Stimulated activated naive CD4-positive, alpha-beta T cell treated with Interleukin-2 at 50 U/mL for 16 hours (primary cell): ENCODE measurements around the gene PHF20.
A peak's percentile ranks its signal among the peaks of the same experiment; 100 is the strongest.
"Not testable (repeated sequence)": the region's sequence is repeated elsewhere in the genome, so short reads cannot be mapped to it uniquely, and the experiment has no call there.

ENCODE experiments used
- DNase-seq: peaks from one replicate; lab custom pipeline; 2025; lab: John Stamatoyannopoulos, UW

The PHF20 gene

DNA sequence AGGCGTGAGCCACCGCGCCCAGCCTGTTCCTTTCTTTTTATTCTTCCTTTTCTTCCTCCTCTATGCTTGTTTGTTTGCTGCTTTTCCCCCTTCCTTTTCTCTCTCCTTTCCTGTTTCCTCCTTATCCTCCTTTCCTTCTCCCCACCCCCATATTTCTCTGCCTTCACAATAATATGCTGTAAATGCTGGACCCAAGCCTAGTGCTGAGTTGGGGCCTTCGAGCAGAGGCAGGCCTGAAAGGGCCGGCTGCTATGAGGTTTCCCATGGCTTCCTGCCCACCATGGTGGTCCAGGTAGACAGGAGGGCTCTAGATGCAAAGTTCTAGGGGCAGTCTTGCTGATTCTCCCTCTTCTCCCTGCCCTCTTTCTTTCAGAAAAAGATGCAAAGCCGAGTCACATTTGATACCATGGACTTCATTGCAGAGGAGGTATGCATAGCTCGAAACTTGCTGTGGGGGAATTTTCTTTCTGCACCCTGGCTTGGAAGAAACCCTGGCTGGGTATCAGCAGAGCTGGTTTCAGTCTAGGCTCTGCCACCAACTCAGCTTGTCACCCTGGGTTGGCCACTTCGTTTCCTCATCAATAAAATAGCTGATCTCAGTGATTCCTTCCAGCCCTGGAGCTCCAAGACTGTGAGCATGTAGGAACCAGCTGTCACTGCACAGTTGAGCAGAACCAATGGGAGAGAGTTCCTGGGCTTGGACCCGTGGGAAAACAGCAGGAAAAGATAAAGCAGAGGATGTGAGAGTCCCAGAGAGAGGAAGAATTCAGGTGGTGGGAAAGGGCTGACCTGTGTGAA lies 204.0 kb downstream of the PHF20 start:
- DNase-seq: no peak

- no peak for DNase-seq
Measured at GRCh38 chr20:35978041-35978513, 206.3 kb downstream of the PHF20 start.

GRCh38 chr20:35979544-35979943 lies 207.7 kb downstream of the PHF20 start:
- no peak for DNase-seq

DNA sequence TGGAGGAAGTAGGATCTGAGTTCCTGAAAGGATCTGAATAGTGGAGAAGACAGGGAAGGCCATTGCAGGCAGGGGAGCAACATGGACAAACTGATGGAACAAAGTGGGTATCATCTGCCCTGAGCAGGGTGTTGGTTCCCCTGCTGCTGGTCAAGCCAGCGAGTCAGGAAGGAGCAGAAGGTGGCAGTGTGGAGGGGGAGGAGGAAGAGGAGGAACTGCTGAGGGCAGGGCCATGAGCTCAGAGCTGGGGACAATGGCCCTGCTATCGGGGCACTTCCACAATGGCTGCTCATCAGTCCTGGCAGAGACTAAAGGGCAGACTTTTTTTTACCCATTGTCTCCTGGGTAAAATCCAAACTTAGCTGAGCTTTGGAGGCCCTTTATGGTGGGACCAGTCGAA lies 210.2 kb downstream of the PHF20 start:
- DNase-seq: no peak

DNA sequence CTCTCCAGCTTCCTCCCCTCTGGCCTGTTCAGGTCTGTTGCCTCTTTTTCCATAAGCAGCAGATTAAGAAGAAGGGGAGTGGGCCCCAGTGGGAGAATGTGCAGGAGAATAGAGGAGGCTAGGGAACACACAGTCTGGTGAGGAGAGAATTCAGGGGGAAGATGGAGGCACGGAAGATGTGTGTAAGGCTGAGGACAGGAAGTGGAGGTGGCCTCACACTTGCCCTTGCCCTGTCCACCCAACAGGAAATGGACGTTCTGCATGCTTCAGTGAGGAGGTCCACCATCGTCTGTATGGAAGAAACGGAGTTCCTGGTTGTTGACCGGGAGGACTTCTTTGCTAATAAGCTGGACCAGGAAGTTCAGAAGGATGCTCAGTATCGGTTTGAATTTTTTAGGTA lies 212.6 kb downstream of the PHF20 start:
- no peak for DNase-seq

DNA sequence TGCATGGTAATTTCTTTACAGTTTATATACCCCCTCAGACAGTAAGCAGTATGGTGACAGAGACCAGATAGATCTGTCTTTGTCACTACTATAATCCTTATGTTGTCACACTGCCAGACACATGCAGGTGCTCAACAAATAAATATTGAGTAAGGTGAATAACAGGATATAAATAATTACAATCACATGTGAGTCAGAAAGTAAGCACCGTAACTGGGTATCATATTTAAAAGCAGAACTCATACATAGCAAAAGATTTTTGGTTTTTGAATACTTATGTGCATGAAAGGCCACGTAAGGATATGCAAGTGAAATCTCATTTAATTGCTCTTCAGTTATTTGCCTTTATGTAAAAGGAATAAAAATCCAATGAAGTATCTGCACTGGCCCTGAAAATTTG lies 214.0 kb downstream of the PHF20 start:
- no peak for DNase-seq

DNA sequence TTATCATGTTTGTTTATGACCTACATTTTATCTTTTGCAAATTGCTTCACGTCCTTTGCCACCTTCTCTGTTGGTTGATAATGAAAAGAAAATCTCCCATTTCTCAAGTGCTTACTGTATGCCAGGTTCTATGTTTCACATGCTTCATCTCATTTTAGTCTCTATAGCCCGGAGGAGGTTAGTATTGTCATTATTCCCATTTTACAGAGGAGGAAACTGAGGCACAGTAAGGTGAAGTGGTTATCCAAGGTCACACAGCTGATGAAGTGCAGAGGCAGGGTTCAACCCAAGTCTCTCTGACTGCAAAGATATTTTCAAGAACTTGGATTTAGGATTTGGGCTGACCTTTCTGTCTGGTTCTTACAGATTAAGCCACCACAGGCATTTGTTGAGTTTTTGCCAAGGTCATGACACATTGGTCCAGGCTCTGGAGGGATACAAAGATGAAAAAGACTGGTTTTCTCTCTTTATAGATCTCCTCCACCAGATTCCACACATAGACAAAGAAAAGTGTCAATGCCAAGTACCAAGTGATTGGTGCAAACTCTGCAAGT lies 217.2 kb downstream of the PHF20 start:
- DNase-seq: no peak

- no peak for DNase-seq
Measured at GRCh38 chr20:35991142-35991771, 219.4 kb downstream of the PHF20 start.

- peak; percentile 14 for DNase-seq
Measured at GRCh38 chr20:35992713-35993335, 221.0 kb downstream of the PHF20 start.

DNA sequence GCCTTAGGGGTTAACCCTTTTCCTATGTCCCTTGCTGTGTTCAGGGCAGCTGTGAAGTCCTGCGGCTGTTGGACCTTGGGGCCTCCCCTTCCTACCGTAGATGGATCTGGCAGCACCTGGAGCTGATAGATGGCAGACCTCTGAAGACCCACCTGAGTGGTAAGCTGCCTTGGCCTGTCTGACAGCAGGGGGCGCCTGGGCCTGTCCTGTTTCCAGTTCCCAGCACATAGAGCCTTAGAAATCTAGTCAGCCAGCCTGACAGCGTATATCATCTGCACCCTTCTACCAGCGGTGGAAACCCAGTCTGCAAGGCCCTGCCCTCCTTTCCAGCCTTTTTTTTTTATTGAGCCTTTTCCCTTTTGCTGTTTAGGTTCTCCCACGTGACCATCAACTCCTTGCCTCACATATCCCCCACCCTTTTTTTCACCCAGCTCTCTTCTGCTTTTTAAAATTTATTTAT lies 223.2 kb downstream of the PHF20 start:
- peak; percentile 74 for DNase-seq

DNA sequence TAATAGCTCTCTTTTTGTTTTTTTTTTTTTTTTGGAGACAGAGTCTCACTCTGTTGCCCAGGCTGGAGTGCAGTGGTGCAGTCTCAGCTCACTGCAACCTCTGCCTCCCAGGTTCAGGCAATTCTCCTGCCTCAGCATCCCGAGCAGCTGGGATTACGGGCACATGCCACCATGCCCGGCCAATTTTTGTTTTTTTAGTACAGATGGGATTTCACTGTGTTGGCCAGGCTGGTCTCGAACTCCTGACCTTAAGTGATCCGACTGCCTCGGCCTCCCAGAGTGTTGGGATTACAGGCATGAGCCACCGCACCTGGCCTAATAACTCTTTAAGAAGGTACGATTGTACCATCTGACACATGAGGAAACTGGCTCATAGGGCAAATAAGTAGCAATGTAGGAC lies 224.7 kb downstream of the PHF20 start:
- not testable (repeated sequence) for DNase-seq
